GM03348 (cell line): ENCODE measurements around the gene VSTM4.

Experiments used
- DNase-seq: peaks from one replicate; pipeline ENCODE4 v3.0.0; 2012; ENCODE audit warnings: low spot score

VSTM4 gene

GRCh38 chr10:49116509-49117375 is 1.4 kb upstream of the VSTM4 start:
- no peak for DNase-seq

GRCh38 chr10:49115796-49116508 is 630 bp upstream of the VSTM4 start:
- DNase-seq, result no peak

GRCh38 chr10:49114718-49115014 is 656 bp downstream of the VSTM4 start:
- DNase-seq, result no peak

- peak; percentile 36 for DNase-seq
Observed at GRCh38 chr10:49113741-49114141, 1.6 kb downstream of the VSTM4 start.

GRCh38 chr10:49112851-49113250 is 2.5 kb downstream of the VSTM4 start:
- no peak for DNase-seq

GRCh38 chr10:49112098-49112497 is 3.2 kb downstream of the VSTM4 start:
- DNase-seq, result no peak

- DNase-seq, result no peak
Observed at GRCh38 chr10:49111320-49111698, 4.0 kb downstream of the VSTM4 start.

- no peak for DNase-seq
Observed at GRCh38 chr10:49110684-49111319, 4.5 kb downstream of the VSTM4 start.

GRCh38 chr10:49109669-49110340 is 5.5 kb downstream of the VSTM4 start:
- peak; percentile 90 for DNase-seq

- DNase-seq, result no peak
Observed at GRCh38 chr10:49108656-49109055, 6.7 kb downstream of the VSTM4 start.

- no peak for DNase-seq
Observed at GRCh38 chr10:49107887-49108267, 7.4 kb downstream of the VSTM4 start.

GRCh38 chr10:49107111-49107886 is 8.0 kb downstream of the VSTM4 start:
- DNase-seq, result no peak

- DNase-seq, result peak; percentile 61
Observed at GRCh38 chr10:49106451-49106850, 8.9 kb downstream of the VSTM4 start.

GRCh38 chr10:49105076-49105475 is 10.2 kb downstream of the VSTM4 start:
- no peak for DNase-seq

GRCh38 chr10:49104323-49104722 is 11.0 kb downstream of the VSTM4 start:
- no peak for DNase-seq

- DNase-seq, result no peak
Observed at GRCh38 chr10:49103761-49104160, 11.6 kb downstream of the VSTM4 start.

GRCh38 chr10:49099046-49099445 is 16.3 kb downstream of the VSTM4 start:
- no peak for DNase-seq

- DNase-seq, result no peak
Observed at GRCh38 chr10:49096890-49097445, 18.4 kb downstream of the VSTM4 start.

- no peak for DNase-seq
Observed at GRCh38 chr10:49094646-49095045, 20.7 kb downstream of the VSTM4 start.

- no peak for DNase-seq
Observed at GRCh38 chr10:49093922-49094321, 21.4 kb downstream of the VSTM4 start.

- no peak for DNase-seq
Observed at GRCh38 chr10:49092477-49092876, 22.8 kb downstream of the VSTM4 start.
